Right forelimb (tissue), 1 donor: ENCODE measurements around the gene TRPT1.

Experiments
- DNase-seq: peaks from one replicate; pipeline ENCODE4 v3.0.0-alpha.2; 2018

TRPT1 gene

DNA sequence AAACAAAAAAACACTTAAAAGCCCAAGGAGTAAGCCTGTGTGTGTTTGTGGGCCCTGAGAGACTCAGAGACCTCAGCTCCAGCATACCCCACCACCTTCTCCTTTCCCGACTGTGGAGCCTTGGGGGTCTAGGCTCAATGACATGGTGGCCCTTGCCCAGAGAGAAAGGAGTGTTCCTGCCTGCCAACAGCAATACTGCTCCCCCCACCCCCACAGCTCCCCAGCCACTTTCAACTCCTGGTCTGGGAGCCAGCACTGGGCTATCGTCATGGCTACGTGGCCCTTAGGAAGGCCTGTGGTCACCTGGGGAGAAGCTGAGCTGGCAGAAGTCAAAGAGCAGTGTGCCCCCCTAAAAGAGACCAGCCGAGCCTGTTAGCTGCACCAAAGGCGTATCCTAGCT is 18.1 kb upstream of the TRPT1 start:
- DNase-seq, result no peak

DNA sequence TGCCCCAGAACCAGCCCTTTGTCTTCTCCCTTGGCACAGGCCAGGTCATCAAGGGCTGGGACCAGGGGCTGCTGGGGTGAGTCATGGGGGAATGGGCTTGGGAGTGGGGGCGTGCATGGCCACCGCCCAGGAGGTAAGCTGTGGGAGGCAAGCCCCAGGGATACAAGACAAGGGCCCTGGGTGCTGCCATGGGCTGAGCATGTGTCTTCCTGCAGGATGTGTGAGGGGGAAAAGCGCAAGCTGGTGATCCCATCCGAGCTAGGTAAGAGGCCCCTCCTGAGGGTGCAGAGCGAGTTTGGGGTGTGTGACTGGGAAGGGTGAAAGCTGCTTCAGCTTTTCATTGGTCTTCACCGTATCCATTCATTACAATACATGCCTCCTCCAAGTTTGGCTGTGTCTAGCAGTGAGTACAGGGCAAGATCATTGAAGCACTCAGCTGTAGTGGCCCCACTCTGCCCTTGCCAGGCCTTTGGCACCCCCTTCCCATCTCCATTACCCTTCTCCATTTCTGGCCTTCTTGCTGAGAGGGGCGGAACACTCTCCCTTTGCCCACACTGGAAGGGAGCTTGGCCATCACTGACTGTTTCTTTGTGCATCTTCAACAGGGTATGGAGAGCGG is 17.4 kb upstream of the TRPT1 start:
- no peak for DNase-seq

DNA sequence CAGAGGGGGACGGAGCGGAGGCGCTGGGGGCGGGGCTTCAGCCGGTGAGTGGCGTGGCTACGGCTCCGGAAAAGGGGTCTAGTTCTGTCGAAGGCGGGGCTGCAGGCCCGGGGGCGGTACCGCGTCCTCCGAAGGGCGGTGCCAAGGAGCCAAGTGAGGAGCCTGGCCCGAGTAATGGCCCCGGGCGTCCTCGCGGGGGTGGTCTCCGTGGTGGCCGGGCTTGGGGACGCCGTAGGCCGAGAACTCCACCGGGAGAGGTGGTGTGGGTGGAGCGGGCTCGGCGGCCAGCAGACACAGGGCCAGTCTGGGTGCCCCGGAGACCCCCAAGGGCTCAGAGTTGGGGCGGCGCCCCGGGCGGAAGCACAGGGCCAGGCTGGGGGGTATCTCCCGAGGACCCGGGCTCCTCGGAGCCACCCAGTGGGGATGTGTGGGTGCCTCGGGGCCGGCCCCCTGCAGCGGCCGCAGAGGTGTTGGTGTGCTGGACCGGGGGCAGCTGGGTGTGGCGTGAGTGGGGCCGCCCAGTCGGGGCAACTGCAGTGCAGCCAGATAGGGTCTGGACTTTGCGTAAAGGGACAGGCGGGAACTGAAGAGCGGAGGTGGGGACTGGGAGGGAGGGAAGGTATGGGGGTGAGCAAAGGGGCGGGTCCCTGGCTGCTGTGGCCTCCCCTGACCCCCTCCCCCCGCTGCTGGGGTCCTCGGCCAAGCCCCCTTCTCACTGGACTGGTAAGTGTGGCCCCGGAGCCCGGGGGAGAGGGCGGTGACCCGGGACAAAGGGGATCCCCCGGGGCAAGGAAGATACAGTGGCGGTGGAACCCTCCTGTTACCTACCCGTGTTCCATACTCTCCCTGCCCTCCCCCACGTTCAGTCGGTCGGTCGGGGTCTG is 15.7 kb upstream of the TRPT1 start:
- no peak for DNase-seq

DNA sequence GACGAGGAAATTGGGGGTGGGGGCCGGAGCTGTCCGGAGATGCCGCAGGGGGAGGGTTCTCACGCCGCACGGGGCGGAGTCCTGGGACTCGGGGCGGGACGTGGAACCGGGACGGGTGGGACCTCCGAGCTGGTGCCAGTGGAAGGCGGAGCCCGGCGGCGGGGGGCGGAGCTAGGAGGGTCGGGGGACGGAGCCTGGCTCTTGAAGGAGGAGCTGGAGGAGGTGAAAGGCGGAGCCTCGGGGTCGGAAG is 15.2 kb upstream of the TRPT1 start:
- DNase-seq, result peak; percentile 100

DNA sequence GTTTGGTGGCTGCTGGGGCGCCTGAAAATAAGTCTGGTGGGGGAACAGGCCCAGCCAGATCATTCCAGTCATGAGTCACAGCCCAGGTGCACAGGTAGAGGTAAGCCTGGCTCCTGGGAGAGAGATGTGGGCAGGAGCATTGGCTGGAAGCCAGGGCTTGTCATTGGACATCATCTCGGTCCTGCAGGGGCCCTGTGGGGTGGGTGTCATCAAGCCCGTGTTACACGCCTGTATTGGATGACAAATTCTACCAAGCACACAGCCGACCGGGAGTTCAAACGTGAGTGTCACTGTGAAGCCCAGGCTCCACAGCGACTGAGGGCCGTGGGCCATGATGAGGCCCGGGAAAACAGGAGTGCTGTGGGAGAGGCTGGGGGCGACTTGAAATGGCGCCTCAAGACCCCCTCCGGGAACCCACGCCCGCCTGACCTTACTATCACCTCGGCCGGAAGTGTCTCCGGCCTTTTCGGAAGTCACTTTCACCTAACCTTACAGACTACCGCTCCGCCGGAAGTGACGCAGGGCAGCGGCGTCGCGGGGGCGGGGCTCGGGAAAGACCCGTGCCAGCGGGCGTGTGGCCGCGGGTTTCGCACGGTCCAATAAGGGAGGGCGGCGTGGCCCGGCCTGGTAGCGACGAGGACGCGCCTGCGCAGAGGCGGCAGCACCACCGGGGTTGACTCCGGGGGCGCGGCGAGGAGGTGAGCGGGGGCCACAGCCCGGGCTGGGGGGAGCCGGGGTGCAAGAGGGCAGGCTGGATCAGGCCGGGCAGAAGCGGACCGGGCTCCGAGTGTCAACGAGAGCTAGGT is 14.7 kb upstream of the TRPT1 start, which contains the start of gene FKBP2:
Gene FKBP2, plus strand, starts transcription at position 661 of the 806 bp plus-strand sequence. CDS start 1,293 bp downstream, outside the sequence.
- DNase-seq, result peak; percentile 99

DNA sequence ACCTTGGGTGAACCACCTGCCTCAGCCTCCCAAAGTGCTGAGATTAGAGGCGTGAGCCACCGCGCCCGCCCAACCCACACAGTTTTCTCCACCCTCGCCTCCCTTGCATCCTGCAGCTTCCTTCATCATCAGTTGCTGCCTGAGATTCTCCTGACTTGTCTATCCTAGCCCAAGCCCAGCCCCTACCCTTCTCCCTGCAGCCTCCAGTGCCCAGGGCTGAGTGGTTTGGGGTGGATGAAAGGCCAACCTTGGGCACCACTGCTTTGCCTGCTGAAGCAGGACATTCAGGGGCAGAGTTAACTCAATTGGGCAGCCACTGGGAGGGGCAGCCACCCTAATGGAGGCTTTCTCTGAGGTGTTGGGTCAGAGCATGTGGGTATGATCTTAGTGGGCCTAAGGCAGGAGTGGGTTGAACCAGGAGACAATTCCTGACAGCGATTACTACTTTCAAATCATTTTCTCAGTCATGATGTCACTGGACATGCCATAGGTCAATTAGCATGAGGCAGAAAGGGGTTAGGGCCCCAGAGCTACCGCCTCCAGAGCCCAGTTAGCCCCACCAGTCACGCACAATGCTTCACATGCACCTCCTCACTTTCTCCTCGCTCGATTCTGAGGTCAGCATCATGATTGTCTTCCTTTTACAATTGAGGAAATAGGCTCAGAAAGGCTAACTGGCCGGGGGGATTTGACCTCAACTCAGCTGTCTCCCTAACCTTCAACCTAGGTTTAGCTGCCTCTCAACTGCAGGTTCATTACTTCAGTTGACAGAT is 13.9 kb upstream of the TRPT1 start:
- DNase-seq, result no peak

DNA sequence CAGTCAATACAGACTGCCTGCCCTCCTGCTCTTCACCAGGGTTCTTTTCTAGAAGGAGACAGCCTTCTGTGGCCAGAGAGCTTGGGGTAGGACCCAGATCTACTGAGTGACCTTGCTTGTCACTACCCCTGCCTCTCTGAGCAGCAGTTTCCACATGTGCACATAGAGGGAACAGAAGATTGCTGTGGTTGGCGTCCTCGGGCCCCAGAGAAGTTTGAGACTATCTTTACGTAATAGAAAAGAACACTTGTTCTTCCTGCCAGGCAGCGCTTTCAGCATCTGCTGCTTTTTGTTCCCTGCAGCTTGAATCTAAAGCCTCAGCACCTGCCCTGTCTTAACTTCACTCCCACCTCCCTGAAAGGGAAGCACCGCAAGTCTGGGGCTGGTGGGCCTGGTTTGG is 13.0 kb upstream of the TRPT1 start:
- DNase-seq, result no peak

DNA sequence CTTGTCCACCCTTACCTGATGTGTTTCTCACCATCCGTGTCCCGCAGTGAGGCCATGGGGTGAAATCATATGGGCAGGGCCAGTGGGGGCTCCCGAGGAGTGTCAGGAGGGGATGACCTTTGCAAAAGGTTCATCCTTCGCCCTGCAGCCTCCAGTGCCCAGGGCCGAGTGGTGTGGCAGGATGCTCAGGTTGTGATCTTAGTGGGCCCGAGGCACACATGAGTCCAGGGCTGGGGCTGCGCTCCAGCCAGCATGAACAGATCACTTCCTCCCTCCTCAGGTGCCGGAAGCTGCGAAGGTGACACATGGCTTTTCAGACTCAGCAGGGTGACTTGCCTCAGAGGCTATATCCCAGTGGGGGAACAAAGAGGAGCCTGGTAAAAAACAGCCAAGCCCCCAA is 12.1 kb upstream of the TRPT1 start:
- no peak for DNase-seq

DNA sequence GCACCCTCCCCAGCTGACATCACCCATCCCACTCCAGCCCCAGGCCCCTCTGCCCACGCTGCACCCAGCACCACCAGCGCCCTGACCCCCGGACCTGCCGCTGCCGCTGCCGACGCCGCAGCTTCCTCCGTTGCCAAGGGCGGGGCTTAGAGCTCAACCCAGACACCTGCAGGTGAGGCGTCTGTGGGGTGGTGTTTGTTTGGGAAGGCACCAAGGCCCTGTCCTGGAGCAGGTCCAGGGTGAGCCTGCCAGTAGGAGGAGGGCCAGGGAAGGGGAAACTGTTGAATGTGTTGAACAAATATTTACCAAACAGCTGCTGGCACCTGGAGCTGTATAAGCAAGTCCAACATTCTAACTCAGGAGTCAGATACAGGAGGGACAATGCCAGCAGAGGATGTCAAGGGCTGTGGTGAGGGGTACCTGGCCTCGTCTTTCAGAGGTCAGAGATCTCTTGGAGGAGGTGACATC is 11.5 kb upstream of the TRPT1 start:
- DNase-seq, result no peak

DNA sequence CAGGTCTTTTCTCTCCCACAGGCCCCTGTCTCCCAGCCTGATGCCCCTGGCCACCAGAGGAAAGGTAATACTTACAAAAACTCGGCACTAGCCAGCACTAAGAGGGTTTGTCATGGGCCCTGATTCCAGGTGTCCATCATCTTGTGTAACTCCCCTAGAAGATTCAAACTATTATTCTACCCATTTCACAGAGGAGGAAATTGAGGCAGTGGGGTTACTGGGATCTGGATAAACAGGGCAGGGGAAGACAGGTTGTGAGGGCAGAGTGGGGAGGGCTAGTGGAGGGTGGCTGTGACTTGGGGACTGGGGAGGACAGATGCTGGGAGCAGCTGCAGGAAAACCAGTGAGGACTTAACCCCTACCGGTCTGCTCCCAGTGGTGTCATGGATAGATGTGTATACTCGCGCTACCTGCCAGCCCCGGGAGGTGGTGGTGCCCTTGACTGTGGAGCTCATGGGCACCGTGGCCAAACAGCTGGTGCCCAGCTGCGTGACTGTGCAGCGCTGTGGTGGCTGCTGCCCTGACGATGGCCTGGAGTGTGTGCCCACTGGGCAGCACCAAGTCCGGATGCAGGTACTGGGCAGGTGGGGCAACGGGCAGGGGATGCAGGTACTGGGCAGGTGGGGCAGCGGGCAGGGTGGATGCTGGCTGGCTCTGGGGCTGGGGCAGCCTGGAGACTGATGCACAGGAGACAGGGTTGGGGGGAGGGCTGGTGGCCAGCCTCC is 9.6 kb upstream of the TRPT1 start:
- DNase-seq, result no peak

DNA sequence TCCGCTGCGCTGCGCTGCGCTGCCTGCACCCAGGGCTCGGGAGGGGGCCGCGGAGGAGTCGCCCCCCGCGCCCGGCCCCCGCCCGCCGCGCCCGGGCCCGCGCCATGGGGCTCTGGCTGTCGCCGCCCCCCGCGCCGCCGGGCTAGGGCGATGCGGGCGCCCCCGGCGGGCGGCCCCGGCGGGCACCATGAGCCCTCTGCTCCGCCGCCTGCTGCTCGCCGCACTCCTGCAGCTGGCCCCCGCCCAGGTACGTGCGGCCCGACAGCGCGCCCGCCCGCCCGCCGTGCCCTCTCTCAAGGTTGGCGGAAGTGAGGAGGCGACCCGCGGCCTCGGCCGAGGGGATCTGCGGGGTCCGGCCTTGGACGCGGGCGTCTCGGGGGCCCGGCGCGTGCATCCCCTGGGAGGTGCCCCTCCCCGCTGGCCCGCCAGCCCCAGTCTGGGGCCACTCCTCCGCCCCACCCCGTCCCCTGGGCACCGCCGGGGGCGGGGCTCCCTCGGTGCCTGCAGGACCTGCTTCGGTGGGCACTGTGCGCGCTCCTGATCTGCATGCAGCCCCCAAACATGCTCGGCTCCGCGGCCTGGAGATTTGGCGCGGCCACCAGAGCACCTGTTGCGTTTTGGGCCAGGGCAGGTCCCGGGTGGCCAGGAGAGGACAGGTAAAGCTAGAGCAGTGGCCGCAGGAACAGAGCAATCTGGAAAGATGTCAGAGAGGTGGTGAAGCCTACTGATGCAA is 8.8 kb upstream of the TRPT1 start:
- DNase-seq, result no peak

DNA sequence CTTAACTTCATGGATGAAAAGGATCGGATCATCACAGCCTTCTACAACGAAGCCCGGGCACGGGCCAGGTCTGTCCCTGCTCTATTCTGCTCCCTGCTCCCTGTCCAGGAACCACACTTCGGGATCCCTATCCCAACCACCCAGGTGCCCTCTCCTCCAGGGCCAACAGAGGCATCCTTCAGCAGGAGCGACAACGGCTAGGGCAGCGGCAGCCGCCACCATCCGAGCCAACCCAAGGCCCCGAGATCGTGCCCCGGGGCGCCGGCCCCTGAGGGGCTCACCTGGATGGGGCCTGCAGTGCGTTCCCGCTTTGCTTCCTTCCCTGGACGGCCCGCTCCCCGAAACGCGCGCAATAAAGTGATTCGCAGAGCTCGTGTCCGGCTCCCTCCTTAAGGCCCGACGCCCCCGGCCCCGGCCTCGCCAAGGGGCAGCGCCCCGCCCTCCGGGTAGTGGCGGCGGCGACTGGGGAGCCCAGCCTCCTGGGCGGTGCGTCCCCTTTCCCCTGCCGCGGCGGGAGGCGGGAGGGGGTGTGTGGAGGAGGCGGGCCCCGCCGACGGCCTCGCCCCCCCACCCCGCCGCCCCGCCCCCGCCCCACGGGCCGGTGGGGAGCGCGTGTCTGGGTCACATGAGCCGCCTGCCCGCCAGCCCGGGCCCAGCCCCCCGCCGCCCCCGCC is 8.1 kb upstream of the TRPT1 start, which contains the start of gene VEGFB:
Gene VEGFB, plus strand, starts transcription at position 672 of the 674 bp plus-strand sequence. CDS start 250 bp downstream, outside the sequence.
- peak; percentile 84 for DNase-seq

DNA sequence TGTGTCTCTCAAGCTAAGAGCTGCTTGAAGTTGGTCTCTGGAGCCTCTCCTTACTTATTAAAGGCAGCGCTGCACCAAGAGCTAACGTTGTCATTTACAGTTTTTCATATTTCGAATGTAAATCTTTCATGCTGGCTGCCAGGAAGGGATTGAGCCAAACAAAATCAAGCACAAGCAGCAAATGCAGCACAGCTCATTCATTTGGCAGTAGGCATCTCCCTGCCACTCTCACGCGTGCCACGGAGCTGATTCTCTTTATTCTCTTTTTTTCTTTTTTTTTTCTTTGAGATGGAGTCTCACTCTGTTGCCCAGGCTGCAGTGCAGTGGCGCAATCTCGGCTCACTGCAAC is 7.0 kb upstream of the TRPT1 start:
- DNase-seq, result no peak

DNA sequence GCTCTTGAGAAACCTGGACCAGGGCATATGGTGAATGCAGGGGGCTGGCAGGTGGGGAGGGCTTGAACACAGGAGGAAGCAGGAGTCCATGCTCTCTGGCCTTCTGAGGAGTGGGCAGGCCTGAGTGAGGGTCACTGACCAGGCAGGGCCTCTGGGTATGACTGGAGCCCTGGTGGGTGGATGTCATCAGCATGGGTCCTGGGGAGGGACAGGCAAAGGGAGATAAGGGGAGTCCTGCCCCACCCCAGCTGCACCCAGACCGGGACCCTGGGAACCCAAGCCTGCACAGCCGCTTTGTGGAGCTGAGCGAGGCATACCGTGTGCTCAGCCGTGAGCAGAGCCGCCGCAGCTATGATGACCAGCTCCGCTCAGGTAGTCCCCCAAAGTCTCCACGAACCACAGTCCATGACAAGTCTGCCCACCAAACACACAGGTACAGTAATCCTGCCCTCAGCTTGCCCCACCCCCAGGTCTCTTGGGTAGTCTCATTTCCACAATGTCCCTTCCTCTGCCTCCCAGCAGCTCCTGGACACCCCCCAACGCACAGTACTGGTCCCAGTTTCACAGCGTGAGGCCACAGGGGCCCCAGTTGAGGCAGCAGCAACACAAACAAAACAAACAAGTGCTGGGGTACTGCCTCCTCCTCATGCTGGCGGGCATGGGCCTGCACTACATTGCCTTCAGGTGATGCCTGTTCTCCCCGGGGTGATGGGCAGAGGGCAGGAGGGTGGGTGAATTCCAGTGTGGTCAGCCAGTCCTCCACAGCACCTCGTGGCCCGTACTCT is 6.4 kb upstream of the TRPT1 start:
- DNase-seq, result no peak

DNA sequence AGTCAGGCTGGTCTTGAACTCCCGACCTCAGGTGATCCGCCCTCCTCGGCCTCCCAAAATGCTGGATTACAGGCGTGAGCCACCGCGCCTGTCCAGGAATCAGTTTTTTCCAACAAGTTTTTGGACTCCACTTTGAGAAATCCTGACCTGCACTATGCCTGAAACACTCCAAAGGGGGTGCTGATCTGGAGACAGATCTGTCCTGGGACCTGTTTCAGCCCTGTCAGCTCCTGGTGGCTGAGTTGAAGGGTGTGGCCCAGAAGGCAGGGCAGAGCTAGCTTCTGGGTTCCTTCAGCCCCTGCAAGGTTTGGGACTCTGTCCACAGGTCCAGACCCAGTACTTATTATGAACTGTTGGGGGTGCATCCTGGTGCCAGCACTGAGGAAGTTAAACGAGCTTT is 5.6 kb upstream of the TRPT1 start:
- no peak for DNase-seq

DNA sequence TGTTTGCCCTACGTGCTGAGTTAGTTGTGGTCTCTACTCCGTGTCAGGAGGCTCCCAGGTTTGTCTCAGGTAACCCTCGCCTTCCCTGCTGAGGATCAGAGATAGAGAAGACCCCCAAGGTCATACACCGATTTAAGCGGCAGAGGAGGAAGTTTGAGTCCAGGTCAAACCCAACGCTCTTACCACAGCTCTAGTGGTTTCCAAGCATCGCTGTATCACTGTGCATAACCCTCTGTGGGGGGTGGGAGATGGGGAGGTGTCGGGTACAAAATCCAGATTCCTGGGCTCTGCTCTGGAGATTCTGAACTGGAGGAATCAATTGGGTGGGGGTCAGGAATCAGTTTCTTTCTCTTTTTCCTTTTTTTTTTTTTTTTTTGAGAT is 5.0 kb upstream of the TRPT1 start:
- DNase-seq, result no peak

DNA sequence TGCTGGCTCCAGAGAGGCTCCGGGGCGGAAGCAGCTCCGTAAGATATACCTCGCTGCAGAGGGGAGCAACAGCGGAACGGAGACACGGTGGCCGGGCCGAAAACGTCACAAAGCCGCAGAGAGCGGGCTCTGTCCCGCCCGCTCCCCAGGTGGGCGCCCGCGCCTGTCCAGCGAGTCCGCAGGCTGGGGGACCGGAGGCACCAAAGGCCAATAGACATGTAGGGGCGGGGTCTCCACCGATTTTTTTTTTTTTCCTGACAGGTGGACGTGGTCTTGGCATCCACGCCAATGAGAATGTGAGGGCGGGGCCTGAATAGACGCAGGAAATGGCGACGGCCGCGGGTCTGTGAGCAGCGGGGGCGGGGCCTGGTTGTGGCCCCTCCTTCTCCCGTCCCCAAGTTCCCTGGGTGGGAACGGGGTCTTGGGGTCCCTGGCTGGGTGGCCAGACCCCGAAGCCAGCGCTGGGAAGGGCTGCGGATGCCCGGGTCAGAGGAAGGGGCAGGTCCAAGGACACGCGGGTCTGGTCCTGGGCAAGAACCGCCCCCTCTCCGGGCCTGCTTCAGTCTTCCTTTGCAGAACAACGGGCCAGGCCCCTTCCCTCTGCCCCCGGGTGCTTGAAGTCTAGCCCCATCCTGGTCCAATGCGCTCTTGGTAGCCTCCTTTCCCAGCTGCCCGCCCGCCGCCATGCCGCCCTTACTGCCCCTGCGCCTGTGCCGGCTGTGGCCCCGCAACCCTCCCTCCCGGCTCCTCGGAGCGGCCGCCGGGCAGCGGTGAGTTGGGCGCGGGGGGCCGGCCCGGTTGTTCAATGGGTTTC is 4.4 kb upstream of the TRPT1 start, which contains the start of gene DNAJC4:
Gene DNAJC4, plus strand, starts transcription at position 378 of the 814 bp plus-strand sequence. Its CDS starts 307 bp downstream, at position 685.
- DNase-seq, result peak; percentile 92

DNA sequence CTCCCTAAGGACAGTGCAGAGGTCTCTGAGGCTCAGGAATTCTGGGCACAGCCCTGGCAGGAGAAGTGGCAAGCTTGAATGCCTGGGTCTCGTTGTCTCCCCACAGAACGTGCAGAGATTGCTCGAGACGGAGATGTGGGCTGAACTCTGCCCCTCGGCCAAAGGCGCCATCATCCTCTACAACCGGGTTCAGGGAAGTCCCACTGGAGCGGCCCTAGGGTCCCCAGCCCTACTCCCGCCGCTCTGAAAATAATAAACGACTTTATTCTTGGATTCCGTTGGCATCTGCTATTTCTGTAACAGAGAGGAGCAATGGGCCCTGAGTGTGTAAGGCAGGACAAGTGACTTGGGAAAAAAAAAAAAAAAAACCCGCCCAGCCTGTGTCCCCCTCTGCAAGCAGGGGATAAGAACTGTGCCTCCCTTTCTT is 3.8 kb upstream of the TRPT1 start:
- no peak for DNase-seq
